Peyer's patch (tissue), 4 donors: ENCODE measurements around the gene CDK19. TPM values are rescaled to one million over a fixed set of nuclear protein-coding genes. Genes with fewer than 3 reads are reported as not detected.

Experiments
- DNase-seq, 3 donors: peaks; one replicate each; pipeline ENCODE4 v3.0.0-alpha.2; 2017 to 2019
- H3K27ac ChIP-seq, 4 donors: fragments of 200-600 bp; sonication (generic); one replicate each; pipeline ENCODE4 v1.5.1; 2016 to 2019
- H3K27me3 ChIP-seq, 2 donors: fragments of 200-600 bp; sonication (generic); one replicate each; pipeline ENCODE4 v1.5.1; 2019
- H3K36me3 ChIP-seq, 3 donors: fragments of 200-600 bp; sonication (generic); one replicate each; pipeline ENCODE4 v1.5.1; 2016 to 2019
- H3K4me1 ChIP-seq, 4 donors: fragments of 200-600 bp; sonication (generic); one replicate each; pipeline ENCODE4 v1.5.1; 2016 to 2019
- H3K4me3 ChIP-seq, 4 donors: fragments of 200-600 bp; sonication (generic); 1 replicate in 3 of 4; 2 replicates in 1 of 4; pipeline ENCODE4 v1.5.1; 2016 to 2019; ENCODE audit warnings: mild to moderate bottlenecking in 1 of 4
- H3K9me3 ChIP-seq, 4 donors: fragments of 200-600 bp; sonication (generic); one replicate each; pipeline ENCODE4 v1.5.1; 2016 to 2019; ENCODE audit warnings: mild to moderate bottlenecking in 1 of 4
- CTCF ChIP-seq, 6 experiments: fragments of 450-650 bp in 4 of 6; fragments of 200-600 bp in 2 of 6; sonication (generic) in 1 of 6; IDR thresholded peaks; one replicate each; pipeline ENCODE4 v1.5.1; 2017 to 2019; ENCODE audit warnings: antibody characterized with exemption in 6 of 6, mild to moderate bottlenecking in 3 of 6, moderate library complexity in 1 of 6
- POLR2A ChIP-seq, 2 donors: fragments of 450-650 bp; IDR thresholded peaks; one replicate each; pipeline ENCODE4 v1.5.1; 2017; ENCODE audit warnings: antibody characterized with exemption in 2 of 2, mild to moderate bottlenecking in 2 of 2, moderate library complexity in 2 of 2
- total RNA-seq, 4 donors: library from RNA; depleted of rRNA; stranded (reverse); fragments of >200 nt; gene quantifications; one replicate each; pipeline ENCODE4 v1.1.0, GENCODE V29; 2016

CDK19 gene
- total RNA-seq, 4 donors from 2014 or later, result 10.5 to 14.6 (median 12.9) TPM

- no peaks in the 10 kb centered on the region for H3K27me3 ChIP-seq
- H3K4me1 ChIP-seq, result no peaks in the 10 kb centered on the region
- no peaks in the 10 kb centered on the region for H3K9me3 ChIP-seq
- H3K4me3 ChIP-seq, result no peak overlapping the region
- no peak overlapping the region for H3K27ac ChIP-seq
- H3K36me3 ChIP-seq, result peaks cover 0 to 28% (median 0%) of the 10 kb centered on the region in 3 donors
- TF ChIP-seq CTCF (IDR thresholded peaks at IDR 0.05), result peak in 2 of 6 experiments; percentile 29 to 33
- no peak for TF ChIP-seq POLR2A (IDR thresholded peaks at IDR 0.05)
- DNase-seq, result no peak
Measured at GRCh38 chr6:110618591-110619267, 196.5 kb downstream of the CDK19 start.

- H3K9me3 ChIP-seq, result no peaks in the 10 kb centered on the region
- DNase-seq, result no peak
- H3K27me3 ChIP-seq, result no peaks in the 10 kb centered on the region
- TF ChIP-seq POLR2A (IDR thresholded peaks at IDR 0.05) (no peak), CTCF (IDR thresholded peaks at IDR 0.05) (no peak)
- H3K4me3 ChIP-seq, result no peak overlapping the region
- H3K4me1 ChIP-seq, result no peaks in the 10 kb centered on the region
- no peak overlapping the region for H3K27ac ChIP-seq
- H3K36me3 ChIP-seq, result peaks cover 0 to 15% (median 0%) of the 10 kb centered on the region in 3 donors
Measured at GRCh38 chr6:110617057-110617456, 198.2 kb downstream of the CDK19 start.

GRCh38 chr6:110615722-110616121 lies 199.5 kb downstream of the CDK19 start:
- no peak for DNase-seq
- no peak for TF ChIP-seq POLR2A (IDR thresholded peaks at IDR 0.05)
- Histone ChIP-seq H3K4me1 (no peaks in the 10 kb centered on the region), H3K27ac (no peak overlapping the region), H3K9me3 (no peaks in the 10 kb centered on the region), H3K4me3 (no peak overlapping the region), H3K36me3 (peaks cover 0 to 3% (median 0%) of the 10 kb centered on the region in 3 donors), H3K27me3 (no peaks in the 10 kb centered on the region)

- Histone ChIP-seq H3K4me1 (no peaks in the 10 kb centered on the region), H3K9me3 (no peaks in the 10 kb centered on the region), H3K4me3 (no peak overlapping the region), H3K27ac (no peak overlapping the region), H3K36me3 (no peaks in the 10 kb centered on the region), H3K27me3 (no peaks in the 10 kb centered on the region)
- TF ChIP-seq POLR2A (IDR thresholded peaks at IDR 0.05), result no peak
- TF ChIP-seq CTCF (IDR thresholded peaks at IDR 0.05), result no peak
- DNase-seq, result no peak
Measured at GRCh38 chr6:110614586-110614985, 200.7 kb downstream of the CDK19 start.

- Histone ChIP-seq H3K36me3 (no peaks in the 10 kb centered on the region), H3K27me3 (no peaks in the 10 kb centered on the region), H3K4me1 (no peaks in the 10 kb centered on the region), H3K9me3 (no peaks in the 10 kb centered on the region), H3K4me3 (no peak overlapping the region), H3K27ac (no peak overlapping the region)
- TF ChIP-seq POLR2A (IDR thresholded peaks at IDR 0.05) (no peak), CTCF (IDR thresholded peaks at IDR 0.05) (no peak)
- DNase-seq, result no peak
Measured at GRCh38 chr6:110614106-110614505, 201.2 kb downstream of the CDK19 start.

- H3K9me3 ChIP-seq, result no peaks in the 10 kb centered on the region
- H3K27ac ChIP-seq, result no peak overlapping the region
- DNase-seq, result no peak
- TF ChIP-seq POLR2A (IDR thresholded peaks at IDR 0.05), result no peak
- no peak for TF ChIP-seq CTCF (IDR thresholded peaks at IDR 0.05)
- no peaks in the 10 kb centered on the region for H3K27me3 ChIP-seq
- H3K4me1 ChIP-seq, result no peaks in the 10 kb centered on the region
- H3K36me3 ChIP-seq, result no peaks in the 10 kb centered on the region
- no peak overlapping the region for H3K4me3 ChIP-seq
Measured at GRCh38 chr6:110613356-110613755, 201.9 kb downstream of the CDK19 start.
